Progenitor cell of endocrine pancreas (in vitro differentiated cells): Measurements from ENCODE around the gene MAML2. TPM values are rescaled to one million over a fixed set of nuclear protein-coding genes. Genes with fewer than 3 reads are reported as not detected.

Experiments used
- DNase-seq: peaks from one replicate; pipeline ENCODE4 v3.0.0; 2021; ENCODE audit warnings: low spot score; ENCODE audit not compliant: unreplicated experiment
- H3K27ac Mint-ChIP-seq: 2 replicates; pipeline ENCODE4 v1.8.0; 2021; ENCODE audit warnings: mild to moderate bottlenecking, moderate library complexity, mixed read lengths
- H3K27me3 Mint-ChIP-seq: 2 replicates; pipeline ENCODE4 v1.8.0; 2021; ENCODE audit warnings: mixed read lengths
- H3K36me3 Mint-ChIP-seq: 2 replicates; pipeline ENCODE4 v1.8.0; 2022; ENCODE audit warnings: mixed read lengths; ENCODE audit not compliant: insufficient read depth
- H3K4me1 Mint-ChIP-seq: 2 replicates; pipeline ENCODE4 v1.8.0; 2021; ENCODE audit warnings: low read depth, mixed read lengths
- H3K4me3 Mint-ChIP-seq: 2 replicates; pipeline ENCODE4 v1.8.0; 2021; ENCODE audit warnings: low read depth, mild to moderate bottlenecking, moderate library complexity, mixed read lengths
- H3K9me3 Mint-ChIP-seq: 2 replicates; pipeline ENCODE4 v1.8.0; 2021; ENCODE audit warnings: low read depth, mixed read lengths
- total RNA-seq: library from RNA; stranded (reverse); gene quantifications from 2 replicates; pipeline ENCODE4 v1.2.1, GENCODE V29; 2021
- TF ChIP-seq, protein P1 (sequence below): fragments of 200-600 bp; sonication (generic); IDR thresholded peaks from one replicate; pipeline ENCODE4 v1.5.0; 2021; ENCODE audit warnings: antibody characterized with exemption, mild to moderate bottlenecking; ENCODE audit not compliant: unreplicated experiment

The MAML2 gene
- total RNA-seq, 1 donor from 2014 or later: 17.6 TPM

DNA sequence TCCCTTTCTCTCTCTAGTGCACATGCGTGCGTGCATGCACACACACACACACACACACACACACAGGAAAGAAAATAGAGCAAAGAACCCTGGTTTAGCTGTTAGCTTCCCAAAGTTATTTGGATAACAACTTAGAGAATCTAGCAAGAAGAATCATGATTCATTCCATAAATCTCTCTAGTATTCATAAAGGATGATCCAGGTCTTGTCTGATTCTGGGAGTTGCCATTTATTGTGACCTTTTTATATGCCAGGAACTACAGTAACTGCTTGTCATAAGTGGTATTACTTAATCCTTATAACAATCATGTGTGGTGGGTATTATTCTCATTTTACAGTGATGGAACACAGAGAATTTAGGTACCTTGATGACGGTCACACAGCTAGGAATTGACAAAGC, 277.6 kb downstream of the MAML2 start:
- H3K36me3 Mint-ChIP-seq: peaks cover 4% of the 10 kb centered on the region
- H3K27ac Mint-ChIP-seq: no peak overlapping the region
- peaks cover 26% of the 10 kb centered on the region for H3K4me1 Mint-ChIP-seq
- H3K4me3 Mint-ChIP-seq: no peak overlapping the region
- no peak for DNase-seq
- H3K27me3 Mint-ChIP-seq: no peaks in the 10 kb centered on the region
- TF ChIP-seq, protein P1, sequence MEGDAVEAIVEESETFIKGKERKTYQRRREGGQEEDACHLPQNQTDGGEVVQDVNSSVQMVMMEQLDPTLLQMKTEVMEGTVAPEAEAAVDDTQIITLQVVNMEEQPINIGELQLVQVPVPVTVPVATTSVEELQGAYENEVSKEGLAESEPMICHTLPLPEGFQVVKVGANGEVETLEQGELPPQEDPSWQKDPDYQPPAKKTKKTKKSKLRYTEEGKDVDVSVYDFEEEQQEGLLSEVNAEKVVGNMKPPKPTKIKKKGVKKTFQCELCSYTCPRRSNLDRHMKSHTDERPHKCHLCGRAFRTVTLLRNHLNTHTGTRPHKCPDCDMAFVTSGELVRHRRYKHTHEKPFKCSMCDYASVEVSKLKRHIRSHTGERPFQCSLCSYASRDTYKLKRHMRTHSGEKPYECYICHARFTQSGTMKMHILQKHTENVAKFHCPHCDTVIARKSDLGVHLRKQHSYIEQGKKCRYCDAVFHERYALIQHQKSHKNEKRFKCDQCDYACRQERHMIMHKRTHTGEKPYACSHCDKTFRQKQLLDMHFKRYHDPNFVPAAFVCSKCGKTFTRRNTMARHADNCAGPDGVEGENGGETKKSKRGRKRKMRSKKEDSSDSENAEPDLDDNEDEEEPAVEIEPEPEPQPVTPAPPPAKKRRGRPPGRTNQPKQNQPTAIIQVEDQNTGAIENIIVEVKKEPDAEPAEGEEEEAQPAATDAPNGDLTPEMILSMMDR: no peak
- H3K9me3 Mint-ChIP-seq: no peaks in the 10 kb centered on the region

- H3K4me3 Mint-ChIP-seq: no peak overlapping the region
- DNase-seq: no peak
- no peaks in the 10 kb centered on the region for H3K9me3 Mint-ChIP-seq
These were observed 279.1 kb downstream of the MAML2 start for GRCh38 chr11:96063886-96064285.

DNA sequence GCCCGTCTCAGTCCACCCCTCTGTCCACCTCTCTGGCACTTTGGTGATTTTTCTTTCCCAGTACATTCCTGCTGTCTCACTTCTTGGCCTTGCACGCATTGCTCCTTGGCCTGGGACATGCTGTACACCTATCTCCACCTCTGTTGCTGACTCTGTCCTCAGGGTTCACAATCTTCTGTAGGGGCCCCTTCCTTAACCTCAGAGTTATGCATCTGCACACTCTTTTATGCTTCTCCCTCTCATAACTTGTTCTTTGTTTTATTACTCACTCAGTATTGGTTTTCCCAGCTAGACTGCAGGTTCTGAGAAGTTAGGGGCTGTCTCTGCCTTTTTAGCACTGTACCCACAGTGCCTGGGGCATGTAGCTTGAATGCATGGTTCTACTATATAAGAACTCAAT, 279.9 kb downstream of the MAML2 start:
- TF ChIP-seq, protein P1: no peak
- H3K27me3 Mint-ChIP-seq: no peaks in the 10 kb centered on the region
- no peak for DNase-seq
- no peak overlapping the region for H3K27ac Mint-ChIP-seq
- H3K4me1 Mint-ChIP-seq: peaks cover 23% of the 10 kb centered on the region
- H3K4me3 Mint-ChIP-seq: no peak overlapping the region
- H3K9me3 Mint-ChIP-seq: no peaks in the 10 kb centered on the region
- H3K36me3 Mint-ChIP-seq: peaks cover 4% of the 10 kb centered on the region

More at GRCh38 chr11:96063886-96064285, 279.1 kb downstream of the MAML2 start:
- peaks cover 26% of the 10 kb centered on the region for H3K4me1 Mint-ChIP-seq
- TF ChIP-seq, protein P1: no peak
- H3K27ac Mint-ChIP-seq: no peak overlapping the region
- no peaks in the 10 kb centered on the region for H3K27me3 Mint-ChIP-seq
- H3K36me3 Mint-ChIP-seq: peaks cover 4% of the 10 kb centered on the region

DNA sequence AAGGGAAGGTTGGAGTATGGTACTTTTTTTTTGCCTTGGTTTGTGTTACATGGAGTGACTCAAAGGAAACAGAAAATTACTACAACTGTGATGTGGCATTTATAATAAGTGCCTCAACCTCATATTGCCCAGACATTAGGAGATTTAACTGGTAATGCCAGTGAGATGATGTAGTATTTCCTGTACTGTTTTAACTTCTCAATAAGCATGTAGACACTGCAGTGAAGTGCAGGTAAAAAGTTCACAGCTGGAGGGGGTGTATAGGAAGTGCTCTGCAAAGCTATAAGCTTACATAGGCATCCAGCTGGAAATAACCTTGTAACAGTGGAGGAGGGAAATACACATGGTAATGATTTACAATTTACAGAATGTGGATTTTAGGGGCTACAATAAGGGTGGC, 280.9 kb downstream of the MAML2 start:
- peak overlapping the region; percentile 50 for H3K27ac Mint-ChIP-seq
- no peaks in the 10 kb centered on the region for H3K27me3 Mint-ChIP-seq

DNA sequence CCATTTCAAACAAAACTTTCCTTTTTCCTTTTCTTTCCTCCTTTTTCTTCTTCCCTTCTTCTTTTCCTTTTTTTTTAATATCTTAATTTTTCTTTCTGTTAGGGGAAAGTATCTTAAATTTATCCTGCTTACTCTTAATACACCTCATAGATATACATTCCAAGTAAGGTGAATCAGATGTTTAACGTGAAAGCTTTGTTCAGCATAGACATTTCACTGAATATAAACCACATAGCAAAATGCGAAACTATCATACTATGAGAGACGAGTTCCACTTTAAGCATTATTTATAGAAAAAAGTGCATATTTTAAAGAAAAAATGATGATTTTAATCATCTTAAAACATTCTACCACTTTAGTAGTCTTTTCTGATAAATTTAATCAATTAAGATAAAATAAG, 281.3 kb downstream of the MAML2 start:
- peaks cover 5% of the 10 kb centered on the region for H3K36me3 Mint-ChIP-seq

More for the DNA sequence above, 280.9 kb downstream of the MAML2 start:
- H3K4me3 Mint-ChIP-seq: no peak overlapping the region
- DNase-seq: no peak
- peaks cover 2% of the 10 kb centered on the region for H3K9me3 Mint-ChIP-seq
- H3K4me1 Mint-ChIP-seq: peaks cover 16% of the 10 kb centered on the region
- TF ChIP-seq, protein P1: no peak
- peaks cover 5% of the 10 kb centered on the region for H3K36me3 Mint-ChIP-seq

More for the DNA sequence above, 281.3 kb downstream of the MAML2 start:
- peaks cover 13% of the 10 kb centered on the region for H3K4me1 Mint-ChIP-seq
- H3K9me3 Mint-ChIP-seq: peaks cover 5% of the 10 kb centered on the region
- TF ChIP-seq, protein P1: no peak
- no peaks in the 10 kb centered on the region for H3K27me3 Mint-ChIP-seq
- no peak overlapping the region for H3K4me3 Mint-ChIP-seq
- H3K27ac Mint-ChIP-seq: no peak overlapping the region
- DNase-seq: no peak
